NOMO-1 (cell line): ENCODE measurements around the gene SH3BP5.

Experiments
- DNase-seq, 2 experiments: peaks; one replicate each; lab custom pipeline; 2025; ENCODE audit not compliant: unreplicated experiment in 2 of 2; lab: John Stamatoyannopoulos, UW

Gene SH3BP5

GRCh38 chr3:15347737-15348110 is 15.3 kb upstream of the SH3BP5 start:
- no peak for DNase-seq

DNA sequence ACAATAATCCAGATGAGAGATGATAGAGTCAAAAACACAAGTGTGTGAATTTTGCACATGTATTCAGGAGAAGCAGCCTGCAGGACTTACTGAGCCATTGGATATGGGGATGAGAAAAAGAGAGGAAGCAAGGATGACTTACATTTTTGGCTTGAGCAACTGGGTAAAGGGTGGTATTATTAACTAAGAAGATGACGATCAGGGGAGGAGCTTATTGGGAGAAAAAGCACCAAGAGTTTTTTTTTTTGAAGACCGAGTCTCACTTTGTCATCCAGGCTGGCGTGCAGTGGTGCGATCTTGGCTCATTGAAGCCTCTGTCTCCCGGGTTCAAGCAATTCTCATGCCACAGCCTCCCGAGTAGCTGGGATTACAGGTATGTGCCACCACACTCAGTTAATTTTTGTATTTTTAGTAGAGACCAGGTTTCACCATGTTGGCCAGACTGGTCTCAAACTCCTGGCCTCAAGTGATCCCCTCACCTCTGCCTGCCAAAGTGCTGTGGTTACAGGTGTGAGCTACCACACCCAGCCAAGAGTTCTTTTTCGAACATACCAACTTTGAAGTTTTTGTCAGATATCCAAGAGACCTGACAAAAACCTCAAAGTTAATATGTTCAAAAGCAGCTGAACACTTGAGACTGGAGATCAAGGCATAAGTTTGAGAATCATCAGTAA is 14.8 kb upstream of the SH3BP5 start:
- no peak for DNase-seq

GRCh38 chr3:15346516-15346915 is 14.1 kb upstream of the SH3BP5 start:
- DNase-seq: no peak

DNA sequence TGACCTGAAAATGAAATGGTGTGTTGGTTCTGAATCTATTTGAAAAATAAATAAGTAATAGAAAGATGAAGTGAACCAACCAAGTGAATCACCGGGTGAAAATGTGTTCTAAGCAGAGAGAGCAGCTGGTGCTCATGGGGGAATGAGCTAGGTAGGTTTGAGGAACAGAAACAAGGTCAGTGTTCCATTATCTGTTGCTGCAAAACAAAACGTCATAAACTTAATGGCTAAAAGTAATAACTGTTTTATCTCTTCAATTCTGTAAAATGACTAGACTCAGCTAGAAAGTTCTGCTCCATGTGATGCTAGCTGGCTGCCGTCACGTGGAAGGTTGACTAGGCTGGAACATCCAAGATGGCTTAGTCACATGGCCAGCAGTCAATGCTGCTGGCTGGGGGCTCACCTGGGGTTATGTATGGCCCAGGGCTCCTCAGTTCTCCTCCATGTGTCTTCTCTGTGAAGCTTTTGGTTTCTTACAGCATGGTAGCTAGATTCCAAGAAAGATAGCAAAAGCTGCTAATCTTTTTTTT is 13.3 kb upstream of the SH3BP5 start:
- peak; percentile 32 to 82 for DNase-seq

- DNase-seq: no peak
These were observed 12.8 kb upstream of the SH3BP5 start for GRCh38 chr3:15345066-15345607.

- peak; percentile 84 to 94 for DNase-seq
These were observed 10.6 kb upstream of the SH3BP5 start for GRCh38 chr3:15342945-15343344.

- DNase-seq: peak in 1 of 2 experiments; percentile 51
These were observed 9.9 kb upstream of the SH3BP5 start for GRCh38 chr3:15342246-15342645.

DNA sequence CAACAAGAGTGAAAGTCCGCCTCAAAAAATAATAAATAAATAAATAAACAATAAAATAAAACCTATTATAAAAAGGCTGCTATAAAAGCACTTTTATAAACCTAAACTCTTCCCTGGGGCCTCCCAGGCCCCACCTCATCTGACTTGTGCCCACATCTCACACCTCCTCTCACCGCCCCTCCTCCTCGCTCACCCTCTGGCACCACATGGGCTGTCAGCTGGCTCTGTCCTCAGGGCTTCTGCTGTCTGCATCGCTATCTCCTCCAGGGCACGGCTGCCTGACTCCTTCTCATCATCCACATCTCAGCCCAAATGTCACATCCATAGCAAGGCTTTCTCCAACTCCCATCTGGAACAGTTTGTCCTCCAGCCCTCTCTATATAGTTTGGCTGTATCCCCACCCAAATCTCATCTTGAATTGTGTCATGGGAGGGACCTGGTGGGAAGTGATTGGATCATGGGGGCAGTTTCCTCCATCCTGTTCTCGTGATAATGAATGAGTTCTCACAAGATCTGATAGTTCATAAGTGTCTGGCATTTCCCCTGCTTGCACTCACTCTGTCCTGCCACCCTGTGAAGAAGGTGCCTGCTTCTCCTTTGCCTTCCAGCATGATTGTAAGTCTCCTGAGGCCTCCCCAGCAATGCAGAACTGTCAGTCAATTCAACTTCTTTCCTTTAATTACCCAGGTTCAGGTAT is 8.8 kb upstream of the SH3BP5 start:
- no peak for DNase-seq

- DNase-seq: peak in 1 of 2 experiments; percentile 18
These were observed 7.4 kb upstream of the SH3BP5 start for GRCh38 chr3:15339786-15340215.

DNA sequence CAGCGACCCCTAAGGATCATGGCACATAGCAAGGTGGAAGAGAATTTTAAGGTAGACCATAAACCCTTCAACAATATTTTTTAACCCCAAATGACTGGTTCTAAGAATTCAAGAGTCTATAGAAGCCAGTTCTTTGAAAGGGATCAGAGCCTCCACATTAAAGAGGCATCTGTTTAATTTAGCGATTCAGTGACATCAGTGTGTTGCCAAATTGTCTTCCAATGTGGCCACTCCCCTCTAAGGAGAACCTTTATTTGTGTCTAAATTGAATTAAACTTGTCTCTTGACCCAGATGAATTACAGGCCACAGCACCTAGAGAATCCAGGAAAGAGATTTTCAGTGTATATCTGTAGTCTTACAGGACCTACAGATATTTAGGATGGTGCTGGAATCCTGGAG is 6.6 kb upstream of the SH3BP5 start:
- no peak for DNase-seq

- DNase-seq: no peak
These were observed 5.6 kb upstream of the SH3BP5 start for GRCh38 chr3:15337963-15338362.

DNA sequence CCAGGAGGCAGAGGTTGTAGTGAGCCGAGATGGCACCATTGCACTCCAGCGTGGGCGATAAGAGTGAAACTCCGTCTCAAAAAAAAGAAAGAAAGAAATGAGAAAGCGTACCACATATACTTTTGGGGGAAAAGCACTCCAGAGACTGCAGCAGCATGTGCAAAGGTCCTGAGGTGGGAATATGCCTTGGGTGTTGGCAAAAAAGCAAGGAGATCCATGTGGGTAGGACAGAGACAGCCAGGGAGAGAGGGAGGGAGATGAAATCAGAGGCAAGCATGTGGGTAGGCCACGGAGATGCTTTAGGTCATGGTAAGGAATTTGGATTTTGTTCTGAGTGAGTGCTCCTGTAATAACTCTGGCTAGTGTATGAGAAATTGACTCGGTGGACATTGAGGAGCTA is 3.7 kb upstream of the SH3BP5 start:
- DNase-seq: no peak

GRCh38 chr3:15333956-15334263 is 1.5 kb upstream of the SH3BP5 start:
- no peak for DNase-seq

- DNase-seq: no peak
These were observed 941 bp upstream of the SH3BP5 start for GRCh38 chr3:15333099-15333955.

- no peak for DNase-seq
These were observed 581 bp downstream of the SH3BP5 start for GRCh38 chr3:15331606-15332404.

DNA sequence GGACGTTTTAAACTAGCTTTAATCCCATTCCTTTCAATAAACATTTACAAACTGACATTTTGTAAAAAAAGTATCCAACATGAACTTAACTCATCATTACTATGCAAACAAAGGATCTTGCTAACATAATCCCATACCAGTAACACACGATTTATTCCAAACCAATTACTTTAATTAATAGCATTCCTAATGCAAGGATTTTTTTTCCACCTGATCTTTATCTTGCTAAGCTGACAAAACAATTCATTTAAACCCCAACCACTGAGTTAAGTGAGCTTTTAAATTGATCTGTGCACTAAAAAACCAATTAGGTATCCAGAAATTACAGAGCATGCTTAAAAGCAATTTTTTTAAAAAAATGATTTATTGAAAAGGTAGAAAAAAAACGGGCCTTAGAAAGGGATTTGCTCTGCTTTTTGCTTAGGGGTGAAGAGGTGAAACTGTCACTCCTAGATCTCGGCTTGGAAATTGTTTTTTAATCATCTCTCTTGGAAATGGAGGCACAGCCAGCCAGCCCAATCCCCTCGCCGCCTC is 1.2 kb downstream of the SH3BP5 start:
- DNase-seq: no peak

- DNase-seq: peak; percentile 54 to 89
These were observed 2.3 kb downstream of the SH3BP5 start for GRCh38 chr3:15330031-15330596.

- DNase-seq: no peak
These were observed 3.1 kb downstream of the SH3BP5 start for GRCh38 chr3:15329046-15330005.

DNA sequence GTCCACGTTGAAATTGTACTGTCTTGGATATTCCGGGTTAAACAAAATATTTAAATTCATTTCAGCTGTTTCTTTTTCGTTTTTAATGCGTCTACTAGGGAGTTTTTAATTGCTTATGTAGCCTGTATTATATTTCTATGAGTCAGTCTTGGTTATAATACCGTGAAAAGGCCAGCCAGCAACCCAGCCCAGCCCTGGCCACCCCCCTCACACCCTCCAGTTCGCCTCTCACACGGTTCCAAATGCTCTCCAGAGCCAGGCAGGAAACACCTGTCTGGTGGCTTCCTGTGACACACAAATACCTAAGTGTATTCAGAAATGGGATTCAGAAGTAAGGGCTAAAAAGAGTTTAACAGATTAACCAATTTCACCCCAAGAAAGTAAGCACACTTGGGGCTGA is 4.4 kb downstream of the SH3BP5 start:
- DNase-seq: no peak
